ENCODE data around the gene IGSF23. TPM values are rescaled to one million over a fixed set of nuclear protein-coding genes. Genes with fewer than 3 reads are reported as not detected.

The IGSF23 gene
- total and polyA plus RNA-seq, 2 of the 4 experiments (the other 2 are of a cell fraction): 0.27 TPM; not detected in 1

GRCh38 chr19:44570603-44570983 lies 42.8 kb upstream of the IGSF23 start:
- in situ Hi-C loops (cut with MboI; ENCODE audit: low sequenced_read_pairs): loop anchor here (5.0 to 25.0 kb wide), 3 partner anchors 87 to 272 kb away; partner anchors contain the start of gene CBLC
- no peak for ATAC-seq (ENCODE audit: low read depth)
- POLR2A ChIA-PET (ENCODE audit: unreplicated experiment): interaction anchor here (1.0 kb wide), 1 partner anchor 78 kb away, joined by 3 read pairs; no protein-coding TSS in a partner anchor

More at GRCh38 chr19:44570603-44570983, 42.8 kb upstream of the IGSF23 start:
- Histone ChIP-seq H2AK9ac (replicated peaks; ENCODE audit: low read depth, low read length, poor library complexity) (no peak overlapping the region), H3K9me1 (ENCODE audit: insufficient read depth, low read length) (no peaks in the 10 kb centered on the region; the same call in 1 of the 2 replicates), H2BK15ac (ENCODE audit: low read depth, low read length) (no peak overlapping the region), H2BK5ac (ENCODE audit: low read depth, low read length, poor library complexity, severe bottlenecking) (no peak overlapping the region), H3K4me1 (ENCODE audit: control insufficient read depth, insufficient read depth, low read length) (peaks cover 3% of the 10 kb centered on the region; the same call in 1 of the 2 replicates), H3K27me3 (ENCODE audit: control insufficient read depth, insufficient read depth, low read length) (peaks cover 10% of the 10 kb centered on the region), H3K27ac (ENCODE audit: insufficient read depth, low read length) (no peak overlapping the region), H3K23ac (ENCODE audit: low read depth, low read length) (no peak overlapping the region), H4K5ac (ENCODE audit: low read depth, low read length) (no peak overlapping the region), H2AK5ac (ENCODE audit: low read depth, low read length) (no peak overlapping the region), H2BK120ac (ENCODE audit: low read depth, low read length) (no peak overlapping the region), H4K20me1 (ENCODE audit: insufficient read depth, low read length) (no peaks in the 10 kb centered on the region), H3K9me3 (ENCODE audit: control insufficient read depth, insufficient read depth, low read length) (no peaks in the 10 kb centered on the region), H3K4ac (ENCODE audit: low read depth, low read length) (no peak overlapping the region), H2AFZ (replicated peaks; ENCODE audit: low read length, poor library complexity) (no peak overlapping the region), H3K4me3 (ENCODE audit: insufficient read depth, low read depth, low read length) (no peak overlapping the region), H4K8ac (ENCODE audit: low read depth in 2 of 2, low read length in 2 of 2) (no peak overlapping the region), H4K91ac (ENCODE audit: insufficient read depth, low read depth, low read length) (no peak overlapping the region), H3K79me1 (ENCODE audit: low read depth in 1 of 2, low read length in 2 of 2) (no peaks in the 10 kb centered on the region), H3K14ac (replicated peaks; ENCODE audit: low read depth, low read length) (no peak overlapping the region), H3K4me2 (ENCODE audit: low read depth, low read length) (no peak overlapping the region), H2BK20ac (ENCODE audit: low read depth, low read length) (no peak overlapping the region), H3K56ac (ENCODE audit: extremely low read depth, insufficient read depth, low read length) (no peak overlapping the region), H3K36me3 (ENCODE audit: control insufficient read depth, insufficient read depth, low read length) (no peaks in the 10 kb centered on the region), H3K18ac (ENCODE audit: low read depth, low read length) (no peak overlapping the region), H3K9ac (ENCODE audit: low read depth, low read length) (no peak overlapping the region)
- CTCF ChIA-PET: interaction anchor here (0.5 to 2.5 kb wide), 16 partner anchors 18 to 200 kb away, joined by 3 to 16 read pairs (median 5); no protein-coding TSS in a partner anchor
- dilution Hi-C loops (cut with HindIII; ENCODE audit: low sequenced_read_pairs, unreplicated experiment): no loop called here
- TF ChIP-seq SMC3 (IDR thresholded peaks at IDR 0.05; ENCODE audit: low read depth, low read length): no peak
- TF ChIP-seq BHLHE40 (IDR thresholded peaks at IDR 0.05; ENCODE audit: low read depth, low read length): no peak
- no peak for TF ChIP-seq CEBPB (IDR thresholded peaks at IDR 0.05; ENCODE audit: low read depth, low read length)
- no peak for TF ChIP-seq MAZ (IDR thresholded peaks at IDR 0.05; ENCODE audit: borderline replicate concordance, low read depth, low read length)
- TF ChIP-seq POLR2A (IDR thresholded peaks at IDR 0.05; ENCODE audit: low read depth, low read length): no peak
- TF ChIP-seq RCOR1 (IDR thresholded peaks at IDR 0.05; ENCODE audit: insufficient replicate concordance, low read length): no peak
- no peak for TF ChIP-seq NFE2L2 (IDR thresholded peaks at IDR 0.05; ENCODE audit: low read depth, low read length)
- no peak for TF ChIP-seq MAFK (IDR thresholded peaks at IDR 0.05; ENCODE audit: low read depth, low read length)
- intact Hi-C loops (cut with micrococcal nuclease): loop anchor here (5.0 to 10.0 kb wide), 3 partner anchors 192 to 384 kb away; partner anchors contain the start of genes CLPTM1 and NECTIN2
- BruUV-seq (replicated peaks): no TSS peak
- 68% methylated on average over 2 of the region's 3 CpGs; no CpG with 5 or more reads in 1 of the 2 experiments for WGBS, 2 experiments (ENCODE audit: extremely low coverage in 2 of 2, insufficient read length in 1 of 2)
- no peak for DNase-seq

Measured in IMR-90 (cell line).